ENCODE results near the gene ARMC2. TPM values are rescaled to one million over a fixed set of nuclear protein-coding genes. Genes with fewer than 3 reads are reported as not detected.

Gene ARMC2
- total and polyA plus RNA-seq, 2 of the 8 experiments (the other 6 are each of a cell fraction or from before 2014, with no cell fraction given): 1.6 to 4.4 TPM

DNA sequence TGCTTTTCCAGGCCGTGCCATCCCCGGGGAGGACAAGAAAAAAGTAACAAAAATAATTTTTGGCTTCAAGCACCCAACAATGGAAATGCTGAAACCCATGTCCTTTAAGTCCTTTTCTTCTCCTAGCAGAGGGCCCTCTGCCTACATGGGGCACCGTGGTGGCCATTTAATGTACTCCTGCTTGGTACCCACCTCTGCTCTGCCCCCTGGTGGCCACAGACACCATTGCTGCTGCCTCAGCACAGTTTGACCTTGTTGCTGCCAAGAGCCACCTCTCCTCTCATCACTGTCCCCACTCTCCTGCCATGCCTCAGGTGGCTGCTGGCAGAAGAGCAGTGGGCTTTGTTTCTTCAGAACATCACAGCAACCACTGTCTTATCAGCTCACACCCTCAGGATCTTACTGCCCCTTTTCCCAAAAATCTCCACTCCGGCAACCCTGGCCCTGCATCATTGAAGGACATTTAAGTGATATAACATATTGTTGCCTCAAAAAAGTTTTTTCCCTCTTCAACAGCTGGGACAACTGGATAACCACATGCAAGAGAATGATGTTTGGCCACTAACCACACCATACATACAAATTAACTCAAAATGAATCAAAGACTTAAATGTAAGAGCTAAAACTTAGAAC, 12.9 kb upstream of the ARMC2 start (continued):
- TF ChIP-seq PHF8 (conservative IDR thresholded peaks at IDR 0.05; ENCODE audit: low read depth, low read length) (no peak), NRF1 (IDR thresholded peaks at IDR 0.05; ENCODE audit: low read depth, low read length) (no peak), TAF1 (IDR thresholded peaks at IDR 0.05; ENCODE audit: low read depth, low read length) (no peak), SIX5 (IDR thresholded peaks at IDR 0.05; ENCODE audit: low read depth, low read length) (no peak), HDAC6 (IDR thresholded peaks at IDR 0.05; ENCODE audit: low read depth, low read length) (no peak)

Measured in H1 (cell line).